CD4-positive, alpha-beta T cell treated with Interleukin-10 for 1 hour (primary cell): ENCODE measurements around the gene SNRPB2.

ENCODE experiments used
- DNase-seq: peaks from one replicate; pipeline ENCODE4 v3.0.0-alpha.2; 2020

The SNRPB2 gene

DNA sequence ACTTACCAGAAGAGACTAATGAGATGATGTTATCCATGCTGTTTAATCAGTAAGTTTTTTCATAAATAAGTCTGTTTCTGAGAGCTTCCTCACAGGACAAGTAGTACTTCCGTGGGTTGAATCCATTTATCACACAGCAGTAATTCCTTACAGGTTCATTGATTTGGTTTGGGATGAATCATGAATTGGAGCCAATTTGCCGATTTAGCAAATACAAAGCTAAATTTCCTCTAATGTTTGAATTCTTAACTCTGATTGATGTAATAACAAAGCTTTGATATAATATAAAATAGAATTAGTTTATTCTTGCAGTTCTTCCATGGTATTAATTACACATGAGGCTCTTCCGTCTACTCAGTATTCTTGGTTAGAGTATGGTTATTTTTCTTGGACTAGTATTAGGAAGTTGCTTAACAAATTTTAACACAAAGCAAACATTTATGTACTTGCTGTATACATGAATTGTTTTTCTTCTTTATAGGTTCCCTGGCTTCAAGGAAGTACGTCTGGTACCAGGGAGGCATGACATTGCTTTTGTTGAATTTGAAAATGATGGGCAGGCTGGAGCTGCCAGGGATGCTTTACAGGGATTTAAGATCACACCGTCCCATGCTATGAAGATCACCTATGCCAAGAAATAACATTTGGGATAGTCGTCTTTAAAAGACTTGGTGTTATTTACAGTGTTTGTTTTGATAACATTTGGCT is 10.7 kb downstream of the SNRPB2 start:
- no peak for DNase-seq

DNA sequence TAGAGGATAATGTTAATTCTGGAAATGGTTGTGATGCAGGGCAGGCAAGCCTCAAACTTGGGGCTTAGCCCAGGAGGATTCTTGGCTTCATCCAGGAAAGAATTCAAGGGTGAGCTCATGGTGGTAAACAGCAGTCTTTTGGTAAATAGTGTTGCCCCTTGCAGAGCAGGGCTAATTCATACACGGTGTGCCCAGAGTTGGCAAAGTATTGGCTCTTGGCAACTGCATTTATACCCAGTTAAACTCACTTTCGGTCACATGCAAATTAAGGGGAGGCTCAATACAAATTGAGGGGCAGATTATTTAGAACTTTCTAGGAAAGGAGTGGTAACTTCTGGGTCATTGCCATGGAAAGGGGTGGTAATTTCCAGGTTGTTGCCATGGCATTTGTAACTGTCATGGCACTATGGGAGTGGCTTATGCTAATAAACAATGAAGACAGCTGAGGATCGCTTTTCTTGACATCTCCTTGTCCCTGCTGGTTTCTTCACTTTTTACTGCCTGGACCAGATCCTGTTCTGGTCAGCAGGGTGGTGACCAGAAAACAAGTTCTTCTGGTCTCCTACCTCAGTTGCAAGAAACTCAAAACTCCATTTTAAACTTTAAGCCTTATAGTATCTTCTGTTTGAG is 14.5 kb downstream of the SNRPB2 start:
- DNase-seq, result no peak

DNA sequence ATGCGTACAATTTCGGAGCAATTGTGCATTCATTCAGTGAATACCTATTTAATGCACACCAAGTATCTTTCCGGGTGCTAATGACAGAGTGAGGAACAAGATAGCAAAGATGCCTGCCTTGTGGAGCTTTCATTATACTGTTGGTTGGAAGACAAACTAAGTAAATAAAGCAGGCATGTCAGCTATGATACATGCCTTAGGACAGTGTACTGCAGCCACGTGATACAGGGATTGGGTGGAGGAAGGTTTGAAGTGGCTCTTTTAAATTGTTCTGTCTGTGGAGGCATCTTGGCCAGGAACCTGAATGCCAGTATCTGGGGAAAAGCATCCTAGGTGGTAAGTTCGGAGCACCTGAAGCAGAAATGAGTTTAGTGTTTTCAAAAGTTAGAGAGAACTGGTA is 15.4 kb downstream of the SNRPB2 start:
- DNase-seq, result no peak

DNA sequence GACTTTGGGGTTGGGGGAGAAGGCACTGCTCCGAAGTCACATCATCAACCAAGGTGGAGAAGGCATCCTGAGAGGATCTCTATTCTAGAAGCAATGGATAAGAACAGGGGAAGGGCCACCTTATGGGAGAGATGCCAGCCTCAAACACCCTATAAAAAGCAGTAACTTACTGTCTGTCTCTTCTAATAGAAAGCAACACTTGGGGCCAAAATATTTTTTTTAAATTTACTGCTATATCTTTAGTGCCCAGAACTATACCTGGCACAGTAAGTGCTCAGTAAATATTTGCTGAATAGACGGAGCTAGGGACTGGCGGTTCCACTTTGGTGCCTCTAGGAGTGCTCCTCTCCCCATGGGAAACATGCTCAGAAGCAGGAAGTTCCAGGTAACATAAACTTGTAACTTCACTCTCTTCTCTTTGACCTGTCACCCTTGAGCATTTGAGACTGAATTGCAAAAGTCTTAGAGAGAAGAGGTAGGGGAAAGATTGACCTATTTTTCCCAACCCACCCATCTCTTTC is 17.5 kb downstream of the SNRPB2 start:
- no peak for DNase-seq

DNA sequence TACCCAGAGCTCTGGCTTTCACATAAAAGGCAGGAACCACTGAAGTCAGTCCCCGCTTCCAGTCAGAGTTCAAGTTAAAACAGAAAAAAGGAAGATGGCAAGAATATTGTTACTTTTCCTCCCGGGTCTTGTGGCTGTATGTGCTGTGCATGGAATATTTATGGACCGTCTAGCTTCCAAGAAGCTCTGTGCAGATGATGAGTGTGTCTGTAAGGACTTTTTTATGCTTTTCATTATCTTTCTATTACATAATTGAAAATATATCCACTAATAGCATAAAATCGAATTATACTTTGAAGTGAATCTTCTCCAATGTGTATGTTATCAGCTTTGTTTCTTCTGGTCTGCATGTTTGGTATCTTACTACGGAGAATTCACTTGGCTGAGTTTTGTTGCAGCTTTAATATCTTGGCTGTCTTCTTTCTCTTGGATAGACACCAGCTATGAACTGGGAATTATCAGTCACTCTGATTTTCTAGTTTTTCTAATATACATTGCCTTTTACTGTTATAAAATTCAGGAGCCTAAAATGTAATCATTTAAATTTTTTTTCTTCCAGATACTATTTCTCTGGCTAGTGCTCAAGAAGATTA is 18.6 kb downstream of the SNRPB2 start, which contains the start of gene OTOR:
Gene OTOR (plus strand): TSS at position 51 of the 593 bp plus-strand sequence. CDS start 44 bp downstream, at position 95.
- no peak for DNase-seq

GRCh38 chr20:16749573-16749972 is 19.7 kb downstream of the SNRPB2 start:
- no peak for DNase-seq

DNA sequence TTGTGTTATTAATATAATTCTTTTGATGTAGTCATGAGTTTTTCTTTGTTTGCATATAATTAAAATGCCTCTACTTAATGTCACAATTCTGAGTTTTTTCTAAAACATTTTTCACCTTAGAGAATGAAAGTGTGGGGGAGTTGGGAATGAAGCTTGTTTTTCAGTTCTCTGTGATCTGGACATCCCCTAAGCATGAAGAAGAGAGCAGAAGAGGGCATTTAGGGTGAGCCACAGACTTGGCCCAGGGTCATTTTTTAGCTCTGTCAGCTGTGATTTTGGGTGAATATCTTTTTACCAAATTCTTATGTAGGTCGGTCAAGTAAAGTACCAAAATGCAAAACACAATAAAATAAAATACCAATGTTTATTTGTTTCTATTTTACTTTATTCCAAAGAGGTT is 22.3 kb downstream of the SNRPB2 start:
- no peak for DNase-seq

DNA sequence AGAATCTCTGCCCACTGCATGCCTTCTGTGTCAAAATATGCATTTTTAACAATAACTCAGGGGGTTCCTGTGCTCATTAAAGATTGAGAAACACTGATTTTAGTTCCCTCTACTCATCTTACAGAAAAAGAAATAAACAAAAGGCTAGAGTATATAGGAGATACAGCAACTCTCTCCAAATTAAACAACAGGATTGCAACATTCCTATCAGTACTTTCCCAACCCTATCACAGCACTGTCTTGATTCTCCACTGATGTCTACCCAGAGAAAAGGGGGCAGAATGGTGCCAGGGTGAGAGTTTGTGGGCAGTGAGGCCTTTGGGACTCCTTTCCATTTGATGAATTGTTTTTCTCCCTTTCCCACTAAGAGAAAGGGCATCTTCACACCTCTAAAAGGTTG is 23.1 kb downstream of the SNRPB2 start:
- DNase-seq, result no peak

DNA sequence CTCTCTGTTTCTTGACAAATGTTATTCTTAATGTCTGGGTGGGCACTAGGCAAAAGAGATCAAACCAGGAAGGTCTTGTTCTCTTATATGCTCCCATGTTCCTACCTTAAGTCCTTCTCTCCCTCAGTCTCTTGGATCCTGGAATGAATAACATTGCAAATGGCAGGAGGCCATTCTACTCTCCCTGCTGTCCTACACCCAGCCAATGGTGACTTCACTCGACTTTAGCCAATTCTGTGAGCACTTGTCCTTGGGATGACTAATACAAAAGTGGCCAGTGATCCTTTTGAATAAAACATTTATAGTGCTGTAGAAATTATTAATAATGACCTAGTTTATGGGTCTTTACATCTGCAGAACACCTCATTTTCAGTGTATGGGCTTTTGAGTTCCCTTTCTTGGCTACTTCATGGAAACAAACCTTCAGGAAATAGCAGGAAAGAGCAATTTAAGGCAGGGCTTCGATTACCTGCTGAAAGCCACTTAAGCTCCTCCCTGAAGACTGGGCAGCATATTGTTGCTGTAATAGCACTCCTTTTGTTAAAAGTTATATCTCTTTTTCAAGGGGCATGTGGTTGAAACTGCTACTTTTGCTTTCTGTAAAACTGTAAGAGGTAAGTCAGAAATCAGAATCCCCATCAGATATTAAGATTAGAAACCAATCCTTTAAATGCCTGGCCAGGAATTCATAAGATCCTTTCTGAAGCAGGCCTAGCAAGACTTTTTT is 28.8 kb downstream of the SNRPB2 start:
- no peak for DNase-seq

GRCh38 chr20:16759181-16759563 is 29.3 kb downstream of the SNRPB2 start:
- no peak for DNase-seq

GRCh38 chr20:16760431-16761304 is 30.8 kb downstream of the SNRPB2 start:
- DNase-seq, result no peak

- DNase-seq, result peak; percentile 64
Measured at GRCh38 chr20:16761305-16761829, 31.5 kb downstream of the SNRPB2 start.

GRCh38 chr20:16764560-16764959 is 34.7 kb downstream of the SNRPB2 start:
- no peak for DNase-seq

DNA sequence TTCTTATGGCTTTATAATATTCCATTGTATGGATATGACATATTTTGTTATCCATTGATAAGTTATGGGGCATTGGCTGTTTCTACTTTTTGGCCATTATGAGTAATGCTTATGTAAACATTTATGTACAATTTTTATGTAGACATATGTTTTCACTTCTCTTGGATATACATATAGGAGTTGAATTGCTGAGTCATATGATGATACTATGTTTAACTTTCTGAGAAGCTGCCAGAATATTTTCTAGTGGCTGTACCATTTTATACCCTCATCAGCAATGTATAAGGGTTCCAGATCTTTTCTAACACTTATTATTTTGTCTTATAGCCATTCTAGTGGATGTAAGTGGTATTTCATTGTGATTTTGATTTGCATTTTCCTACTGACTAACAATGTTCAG is 41.4 kb downstream of the SNRPB2 start:
- DNase-seq, result no peak

GRCh38 chr20:16775961-16776360 is 46.1 kb downstream of the SNRPB2 start:
- DNase-seq, result no peak

GRCh38 chr20:16777126-16777525 is 47.3 kb downstream of the SNRPB2 start:
- DNase-seq, result no peak

DNA sequence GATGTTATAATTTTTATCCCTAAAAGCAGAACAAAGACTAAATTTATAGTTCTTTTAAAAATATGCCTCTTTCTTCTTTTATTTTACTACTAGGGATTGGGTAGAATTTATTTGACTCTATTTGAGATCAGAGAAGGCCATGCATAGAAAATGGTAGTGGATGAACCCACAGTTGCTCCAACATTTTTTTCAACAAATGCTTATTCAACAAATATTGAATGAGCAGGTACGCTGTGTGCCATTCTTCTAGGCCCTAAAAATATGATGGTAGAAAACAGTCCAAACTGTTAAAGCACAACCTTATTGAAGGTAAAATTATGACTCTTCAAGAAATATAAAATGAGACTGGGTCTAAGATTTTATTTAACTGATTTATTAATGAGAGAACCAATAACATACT is 48.3 kb downstream of the SNRPB2 start:
- DNase-seq, result no peak

GRCh38 chr20:16781496-16781895 is 51.7 kb downstream of the SNRPB2 start:
- no peak for DNase-seq

GRCh38 chr20:16785226-16785625 is 55.4 kb downstream of the SNRPB2 start:
- no peak for DNase-seq
